H1 (cell line): Measurements from ENCODE around the gene HMGB1. TPM values are rescaled to one million over a fixed set of nuclear protein-coding genes. Genes with fewer than 3 reads are reported as not detected.

Experiments
- CTCF ChIA-PET: fragments of 300-600 bp; sonication (Branson Sonifier 250); formaldehyde crosslinking; loops from one replicate; lab custom pipeline; 2021; ENCODE audit not compliant: partially characterized antibody; lab: Charles Lee
- POLR2A ChIA-PET: fragments of 300-600 bp; sonication (Branson Sonifier 250); formaldehyde crosslinking; loops from one replicate; lab custom pipeline; 2021; ENCODE audit warnings: inconsistent platforms; ENCODE audit not compliant: partially characterized antibody; lab: Charles Lee
- DNase-seq, 2 experiments: peaks; one replicate each; pipeline versions ENCODE4 v3.0.0 to v3.0.0-alpha.2; 2010 to 2022; ENCODE audit warnings: low spot score in 2 of 2, low read depth in 1 of 2, mixed read lengths in 1 of 2
- FAIRE-seq: peaks from 2 replicates; lab custom pipeline; 2011; peaks lifted over from hg19 to GRCh38; lab: Jason Lieb, UNC
- H2AFZ ChIP-seq: 2 replicates; pipeline ENCODE4 v1.8.1; 2012; ENCODE audit warnings: low read length, inconsistent platforms
- H2AK5ac ChIP-seq: 2 replicates; pipeline ENCODE4 v1.6.1; 2013; ENCODE audit warnings: low read depth, low read length
- H2BK120ac ChIP-seq: replicated peaks from 2 replicates; pipeline ENCODE3; 2013; ENCODE audit warnings: low read depth, low read length, inconsistent platforms
- H2BK12ac ChIP-seq: 2 replicates; pipeline ENCODE4 v1.6.1; 2013; ENCODE audit warnings: low read depth, low read length
- H2BK15ac ChIP-seq: 2 replicates; pipeline ENCODE4 v1.6.1; 2013; ENCODE audit warnings: low read length
- H2BK20ac ChIP-seq: 2 replicates; pipeline ENCODE4 v1.6.1; 2013; ENCODE audit warnings: low read length
- H2BK5ac ChIP-seq: 2 replicates; pipeline ENCODE4 v1.6.1; 2013; ENCODE audit warnings: low read depth, low read length
- H3K14ac ChIP-seq: 2 replicates; pipeline ENCODE4 v1.6.1; 2013; ENCODE audit warnings: inconsistent platforms; ENCODE audit not compliant: insufficient read length
- H3K18ac ChIP-seq: 2 replicates; pipeline ENCODE4 v1.6.1; 2013; ENCODE audit warnings: low read length; ENCODE audit errors: extremely low read depth
- H3K23ac ChIP-seq: 2 replicates; pipeline ENCODE4 v1.6.1; 2013; ENCODE audit warnings: inconsistent platforms; ENCODE audit not compliant: insufficient read length
- H3K23me2 ChIP-seq: 2 replicates; pipeline ENCODE4 v1.6.1; 2013; ENCODE audit warnings: low read depth, low read length
- H3K27ac ChIP-seq: 2 replicates; pipeline ENCODE4 v1.6.1; 2011; ENCODE audit warnings: low read depth, low read length, inconsistent platforms
- H3K27me3 ChIP-seq, 4 experiments: replicated peaks in 1 of 4; 1 replicate in 1 of 4; 2 replicates in 3 of 4; pipeline versions ENCODE4 v1.6.1 to v1.8.1; 2011 to 2013; ENCODE audit warnings: low read length in 3 of 4, mild to moderate bottlenecking in 3 of 4, inconsistent platforms in 2 of 4, mixed read lengths in 2 of 4, moderate library complexity in 1 of 4; ENCODE audit not compliant: control insufficient read depth in 3 of 4, insufficient read depth in 3 of 4; ENCODE audit errors: extremely low read depth in 1 of 4
- H3K36me3 ChIP-seq, 4 experiments: 2 replicates each; pipeline versions ENCODE4 v1.6.1 to v1.8.1; 2011 to 2013; ENCODE audit warnings: mild to moderate bottlenecking in 4 of 4, low read length in 3 of 4, moderate library complexity in 2 of 4, control low read depth in 1 of 4, inconsistent platforms in 1 of 4; ENCODE audit not compliant: insufficient read depth in 4 of 4, control insufficient read depth in 2 of 4
- H3K4ac ChIP-seq: replicated peaks from 2 replicates; pipeline ENCODE3; 2013; ENCODE audit warnings: low read length, low read depth, mixed read lengths, inconsistent platforms; ENCODE audit not compliant: insufficient read length
- H3K4me1 ChIP-seq, 4 experiments: replicated peaks in 1 of 4; 1 replicate in 1 of 4; 2 replicates in 3 of 4; pipeline versions ENCODE4 v1.6.1 to v1.8.1; 2011 to 2013; ENCODE audit warnings: low read length in 3 of 4, inconsistent platforms in 2 of 4, mixed read lengths in 1 of 4; ENCODE audit not compliant: insufficient read depth in 4 of 4, control insufficient read depth in 3 of 4
- H3K4me2 ChIP-seq, 2 experiments: 2 replicates each; pipeline versions ENCODE4 v1.6.1 to v1.8.1; 2011 to 2013; ENCODE audit warnings: low read depth in 2 of 2, low read length in 2 of 2, control low read depth in 1 of 2, inconsistent platforms in 1 of 2, mild to moderate bottlenecking in 1 of 2; ENCODE audit not compliant: insufficient read depth in 1 of 2
- H3K4me3 ChIP-seq, 4 experiments: fragments of 200-600, 300-600 bp in 1 of 4; sonication (generic), shearing (Covaris generic), sonication (Bioruptor Twin) in 1 of 4; 2 replicates each; pipeline versions ENCODE4 v1.5.1 to v1.8.1; 2011 to 2016; ENCODE audit warnings: low read length in 4 of 4, low read depth in 3 of 4, control low read depth in 2 of 4, inconsistent platforms in 2 of 4, mild to moderate bottlenecking in 2 of 4, mixed read lengths in 1 of 4, moderate library complexity in 1 of 4; ENCODE audit not compliant: insufficient read depth in 2 of 4; ENCODE audit errors: extremely low read depth in 1 of 4
- H3K56ac ChIP-seq: replicated peaks from 2 replicates; pipeline ENCODE3; 2013; ENCODE audit warnings: low read depth, mild to moderate bottlenecking, mixed read lengths, low read length, inconsistent platforms; ENCODE audit not compliant: insufficient read length
- H3K79me1 ChIP-seq: 2 replicates; pipeline ENCODE4 v1.6.1; 2013; ENCODE audit warnings: low read depth, low read length, control low read depth
- H3K79me2 ChIP-seq, 2 experiments: 2 replicates each; pipeline versions ENCODE4 v1.6.1 to v1.8.1; 2012 to 2013; ENCODE audit warnings: low read length in 2 of 2, mild to moderate bottlenecking in 2 of 2, inconsistent platforms in 1 of 2; ENCODE audit not compliant: insufficient read depth in 2 of 2, control insufficient read depth in 1 of 2
- H3K9ac ChIP-seq, 4 experiments: replicated peaks in 1 of 4; 1 replicate in 1 of 4; 2 replicates in 3 of 4; pipeline versions ENCODE4 v1.6.1 to v1.8.1; 2011 to 2013; ENCODE audit warnings: low read depth in 3 of 4, low read length in 3 of 4, control low read depth in 2 of 4, mild to moderate bottlenecking in 2 of 4, moderate library complexity in 2 of 4, inconsistent platforms in 1 of 4; ENCODE audit errors: extremely low read depth in 1 of 4
- H3K9me3 ChIP-seq, 2 experiments: 2 replicates each; pipeline versions ENCODE4 v1.6.1 to v1.8.1; 2012 to 2013; ENCODE audit warnings: mild to moderate bottlenecking in 2 of 2, moderate library complexity in 2 of 2, control low read depth in 1 of 2, inconsistent platforms in 1 of 2, low read depth in 1 of 2, low read length in 1 of 2, mixed read lengths in 1 of 2; ENCODE audit not compliant: insufficient read depth in 2 of 2
- H4K20me1 ChIP-seq, 2 experiments: replicated peaks in 1 of 2; 2 replicates each; pipeline versions ENCODE3 to v1.8.1; 2011 to 2013; ENCODE audit warnings: inconsistent platforms in 2 of 2, low read length in 2 of 2, mild to moderate bottlenecking in 1 of 2; ENCODE audit not compliant: insufficient read depth in 2 of 2, control insufficient read depth in 1 of 2
- H4K5ac ChIP-seq: 2 replicates; pipeline ENCODE4 v1.6.1; 2013; ENCODE audit warnings: low read length, low read depth, mixed read lengths, inconsistent platforms; ENCODE audit not compliant: insufficient read length
- H4K8ac ChIP-seq: 2 replicates; pipeline ENCODE4 v1.8.0; 2013; ENCODE audit warnings: mild to moderate bottlenecking, moderate library complexity, low read length, inconsistent platforms; ENCODE audit not compliant: insufficient read depth; ENCODE audit errors: extremely low read depth
- H4K91ac ChIP-seq: replicated peaks from 2 replicates; pipeline ENCODE3; 2013; ENCODE audit warnings: low read length, mixed read lengths, inconsistent platforms; ENCODE audit not compliant: insufficient read length
- WGBS, 2 experiments: shearing (Covaris generic) in 1 of 2; methylation state at CpG; one replicate each; pipeline versions ENCODE4 v1.1.6 to v1.1.7; 2013 to 2015; ENCODE audit warnings: low lambda C conversion rate in 2 of 2, mixed read lengths in 2 of 2, inconsistent platforms in 1 of 2, low coverage in 1 of 2, missing lambda C conversion rate in 1 of 2; ENCODE audit not compliant: insufficient replicate concordance in 2 of 2, insufficient coverage in 1 of 2, insufficient read length in 1 of 2; ENCODE audit errors: extremely low coverage in 1 of 2, missing lambda C conversion rate in 1 of 2; 5-methylcytosine and 5-hydroxymethylcytosine counted together
- polyA plus RNA-seq, 7 experiments: library from polyadenylated mRNA; depleted of rRNA in 3 of 7; stranded (reverse) in 5 of 7; unstranded in 2 of 7; fragments of >200 nt in 5 of 7; fragments of 200-250 nt in 2 of 7; gene quantifications; 1 replicate in 5 of 7; 2 replicates in 1 of 7; 4 replicates in 1 of 7; pipeline versions ENCODE4 v1.2.1 to v1.2.3, GENCODE V29; 2011 to 2013; ENCODE audit warnings: missing spikeins in 2 of 7, mixed read lengths in 2 of 7
- total RNA-seq: library from RNA; stranded (reverse); fragmentation: NEBNext Ultra II Directional; extraction: Animal tissue kit (Norgen Biotek cat#: 25700); gene quantifications from 2 replicates; pipeline ENCODE4 v1.2.1, GENCODE V29; 2021

Gene HMGB1
- total and polyA plus RNA-seq, 2 of the 8 experiments (the other 6 are each of a cell fraction or from before 2014, with no cell fraction given): 123 to 776 TPM

- DNase-seq (no peak), FAIRE-seq (no peak)
- Histone ChIP-seq H2BK12ac (no peak overlapping the region), H2AK5ac (no peak overlapping the region), H3K9ac (no peak overlapping the region), H3K27me3 (no peaks in the 10 kb centered on the region), H3K36me3 (no peaks in the 10 kb centered on the region), H4K8ac (no peak overlapping the region), H4K91ac (no peak overlapping the region), H2BK15ac (no peak overlapping the region), H3K4me2 (no peak overlapping the region), H3K18ac (no peak overlapping the region), H3K27ac (no peak overlapping the region), H2BK20ac (no peak overlapping the region), H3K4ac (no peak overlapping the region), H2AFZ (no peak overlapping the region), H3K23me2 (no peaks in the 10 kb centered on the region), H4K5ac (no peak overlapping the region), H3K4me1 (no peaks in the 10 kb centered on the region; a peak in 1 of 7 replicates), H3K14ac (no peak overlapping the region), H2BK120ac (no peak overlapping the region), H3K56ac (no peak overlapping the region), H4K20me1 (no peaks in the 10 kb centered on the region), H2BK5ac (no peak overlapping the region), H3K79me1 (no peaks in the 10 kb centered on the region), H3K9me3 (no peaks in the 10 kb centered on the region), H3K4me3 (no peak overlapping the region), H3K23ac (no peak overlapping the region), H3K79me2 (no peaks in the 10 kb centered on the region)
- ChIA-PET CTCF (interaction anchor here (0.6 kb wide), 1 partner anchor 100 kb away, joined by 3 read pairs; no protein-coding TSS in a partner anchor), POLR2A (no interaction called here)
- WGBS, 2 experiments: 91% methylated on average over 9 of the region's 9 CpGs; no CpG with 5 or more reads in 1 of the 2 experiments
Observed at GRCh38 chr13:30509254-30510050, 43.7 kb upstream of the HMGB1 start.
